HG02981 (cell line): Measurements from ENCODE around the gene FMNL2.

Experiments used
- ATAC-seq: cut with Tn5 transposase; IDR thresholded peaks from one replicate; pipeline ENCODE4 v1.9.1; 2021; ENCODE audit warnings: mild to moderate bottlenecking, moderate library complexity; ENCODE audit not compliant: unreplicated experiment

The FMNL2 gene

GRCh38 chr2:152400607-152401214 is 65.7 kb downstream of the FMNL2 start:
- no peak for ATAC-seq

- ATAC-seq = no peak
Observed at GRCh38 chr2:152402780-152403759, 68.1 kb downstream of the FMNL2 start.

GRCh38 chr2:152405206-152406118 is 70.5 kb downstream of the FMNL2 start:
- peak; percentile 8 for ATAC-seq

GRCh38 chr2:152406119-152406835 is 71.3 kb downstream of the FMNL2 start:
- ATAC-seq = peak; percentile 36

- ATAC-seq = no peak
Observed at GRCh38 chr2:152406836-152407161, 71.8 kb downstream of the FMNL2 start.

GRCh38 chr2:152407204-152407721 is 72.3 kb downstream of the FMNL2 start:
- peak; percentile 80 for ATAC-seq

- ATAC-seq = no peak
Observed at GRCh38 chr2:152407806-152408205, 72.8 kb downstream of the FMNL2 start.

GRCh38 chr2:152408254-152408653 is 73.3 kb downstream of the FMNL2 start:
- ATAC-seq = no peak

- ATAC-seq = no peak
Observed at GRCh38 chr2:152409386-152410164, 74.6 kb downstream of the FMNL2 start.

GRCh38 chr2:152410165-152410597 is 75.2 kb downstream of the FMNL2 start:
- ATAC-seq = no peak

GRCh38 chr2:152411154-152411553 is 76.2 kb downstream of the FMNL2 start:
- ATAC-seq = no peak

- no peak for ATAC-seq
Observed at GRCh38 chr2:152413228-152414030, 78.5 kb downstream of the FMNL2 start.

GRCh38 chr2:152415231-152415642 is 80.3 kb downstream of the FMNL2 start:
- no peak for ATAC-seq

GRCh38 chr2:152415796-152416195 is 80.8 kb downstream of the FMNL2 start:
- no peak for ATAC-seq

- peak; percentile 32 for ATAC-seq
Observed at GRCh38 chr2:152418688-152419087, 83.7 kb downstream of the FMNL2 start.

GRCh38 chr2:152419944-152420343 is 85.0 kb downstream of the FMNL2 start:
- ATAC-seq = no peak

- ATAC-seq = no peak
Observed at GRCh38 chr2:152420363-152420762, 85.4 kb downstream of the FMNL2 start.

GRCh38 chr2:152420936-152421335 is 86.0 kb downstream of the FMNL2 start:
- ATAC-seq = no peak
